ENCODE data around the gene USP24.

USP24 gene

GRCh38 chr1:55070293-55071164 lies 144.6 kb downstream of the USP24 start:
- H3K4me3 ChIP-seq (ENCODE audit: low read length) = no peak overlapping the region
- TF ChIP-seq CTCF (conservative IDR thresholded peaks at IDR 0.05; ENCODE audit: low read length) = no peak
- DNase-seq (ENCODE audit: low read depth) = peak; percentile 17

DNA sequence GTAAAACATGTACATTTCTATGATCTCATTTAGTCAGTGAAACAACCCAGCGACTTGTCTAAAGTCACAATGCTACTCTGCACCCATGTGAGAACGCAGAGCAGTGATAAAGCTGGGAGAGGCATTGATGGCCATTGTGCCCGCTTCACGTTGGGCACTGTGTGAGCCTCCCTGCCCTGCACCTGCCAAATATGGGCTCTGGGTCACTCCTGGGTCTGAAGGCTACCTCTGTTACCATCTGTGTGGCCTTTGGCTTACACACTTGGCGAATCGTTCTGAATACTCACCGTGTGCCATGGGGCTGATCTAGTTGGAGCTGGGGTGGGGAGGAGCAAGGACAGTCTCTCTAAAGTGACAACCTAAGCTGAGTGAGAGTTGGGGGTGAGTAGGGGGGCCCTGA lies 145.9 kb downstream of the USP24 start:
- TF ChIP-seq CTCF (conservative IDR thresholded peaks at IDR 0.05; ENCODE audit: low read length) = no peak
- no peak overlapping the region for H3K4me3 ChIP-seq (ENCODE audit: low read length)
- no peak for DNase-seq (ENCODE audit: low read depth)

DNA sequence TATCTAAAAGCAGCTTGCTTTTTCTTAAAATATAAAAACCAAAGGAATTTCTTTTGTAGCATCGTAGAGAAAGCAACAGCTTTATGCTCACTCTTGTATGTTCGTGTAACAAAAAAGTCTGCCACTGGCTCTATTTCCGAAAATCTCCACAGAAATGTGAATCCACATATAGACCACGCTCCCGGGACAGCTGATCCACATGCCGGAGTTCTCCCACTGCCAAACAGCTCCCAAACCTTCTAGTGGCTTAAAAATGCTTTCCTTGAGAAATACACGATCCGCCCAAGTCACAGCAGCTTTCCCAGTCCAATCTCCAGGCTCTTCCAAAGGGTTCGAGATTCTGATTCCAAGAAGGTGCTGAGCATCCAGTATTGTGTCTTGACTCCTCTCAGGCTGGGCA lies 146.5 kb downstream of the USP24 start:
- DNase-seq (ENCODE audit: low read depth) = no peak
- TF ChIP-seq CTCF (conservative IDR thresholded peaks at IDR 0.05; ENCODE audit: low read length) = no peak
- no peak overlapping the region for H3K4me3 ChIP-seq (ENCODE audit: low read length)

DNA sequence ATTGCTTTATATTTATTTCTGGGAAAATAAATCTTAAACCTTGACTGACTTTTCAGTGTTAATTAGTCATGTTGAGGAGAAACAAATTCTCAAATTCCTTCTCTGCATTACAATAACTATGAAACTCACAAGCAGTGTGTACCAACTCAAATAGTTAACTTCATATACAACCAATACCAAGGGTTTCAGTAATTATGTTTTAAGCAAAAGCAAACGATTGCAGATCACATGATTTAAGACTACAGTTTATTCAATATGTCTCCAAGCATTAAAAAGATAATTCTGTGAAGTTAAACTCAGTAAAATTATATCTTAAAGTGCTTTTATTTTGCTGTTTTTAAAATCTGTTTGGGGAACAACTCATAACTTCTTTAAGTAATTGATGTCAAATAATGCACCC lies 147.2 kb downstream of the USP24 start:
- no peak for TF ChIP-seq CTCF (conservative IDR thresholded peaks at IDR 0.05; ENCODE audit: low read length)
- DNase-seq (ENCODE audit: low read depth) = no peak
- no peak overlapping the region for H3K4me3 ChIP-seq (ENCODE audit: low read length)

DNA sequence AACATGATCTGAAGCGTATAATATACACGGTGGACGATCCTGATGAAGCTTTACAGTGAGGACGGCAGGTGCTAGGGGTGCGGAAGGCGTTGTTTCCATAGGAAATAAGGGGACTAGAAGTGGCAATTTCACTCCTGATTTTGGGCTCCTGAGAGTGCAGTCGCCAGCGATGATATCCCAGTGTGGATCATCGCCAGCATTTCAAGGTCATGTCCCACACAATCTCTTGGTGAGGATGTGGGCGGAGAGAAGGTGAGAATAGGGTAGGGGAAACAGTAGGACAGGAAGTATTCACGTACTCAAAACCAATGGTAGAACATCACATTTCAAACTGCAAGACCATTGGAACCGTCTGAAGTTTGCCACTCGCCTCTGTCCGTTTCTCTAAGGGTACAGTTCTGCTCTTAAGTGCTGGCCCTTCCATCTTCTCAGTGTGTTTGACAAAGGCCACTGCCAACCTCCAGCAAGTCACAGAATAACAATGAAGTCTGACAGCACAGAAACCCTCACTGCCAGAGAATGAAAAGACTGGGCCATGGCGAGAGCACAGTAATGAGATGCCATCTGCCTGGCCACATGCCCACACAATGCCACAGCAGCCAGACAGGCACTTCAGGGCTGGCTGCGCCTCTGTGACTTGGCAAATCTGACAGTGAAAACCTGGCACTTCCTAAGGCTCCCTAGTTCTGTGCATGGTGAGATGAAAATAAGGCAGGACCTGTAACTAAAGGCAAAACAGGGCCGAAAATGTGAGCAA lies 148.0 kb downstream of the USP24 start:
- DNase-seq (ENCODE audit: low read depth) = no peak
- no peak overlapping the region for H3K4me3 ChIP-seq (ENCODE audit: low read length)
- no peak for TF ChIP-seq CTCF (conservative IDR thresholded peaks at IDR 0.05; ENCODE audit: low read length)

- TF ChIP-seq CTCF (conservative IDR thresholded peaks at IDR 0.05; ENCODE audit: low read length) = no peak
- no peak overlapping the region for H3K4me3 ChIP-seq (ENCODE audit: low read length)
- DNase-seq (ENCODE audit: low read depth) = no peak
Observed at GRCh38 chr1:55065648-55066047, 149.5 kb downstream of the USP24 start.

- DNase-seq (ENCODE audit: low read depth) = peak; percentile 76
- H3K4me3 ChIP-seq (ENCODE audit: low read length) = no peak overlapping the region
- no peak for TF ChIP-seq CTCF (conservative IDR thresholded peaks at IDR 0.05; ENCODE audit: low read length)
Observed at GRCh38 chr1:55064861-55065263, 150.3 kb downstream of the USP24 start.

Data from AG10803 (cell line).